Stimulated activated CD8-positive, alpha-beta memory T cell treated with anti-CD3 and anti-CD28 coated beads, Interleukin-2, amount 100 ng/mL, for 1 hour (primary cell): ENCODE measurements around the gene IPCEF1.
"Not testable (repeated sequence)": the region's sequence is repeated elsewhere in the genome, so short reads cannot be mapped to it uniquely, and the experiment has no call there.

Experiments used
- DNase-seq, 2 donors: peaks; one replicate each; pipeline ENCODE4 v3.0.0-alpha.2; 2020; ENCODE audit warnings: low read depth in 2 of 2

Gene IPCEF1

GRCh38 chr6:154331750-154332149, 24.9 kb downstream of the IPCEF1 start:
- no peak for DNase-seq

DNA sequence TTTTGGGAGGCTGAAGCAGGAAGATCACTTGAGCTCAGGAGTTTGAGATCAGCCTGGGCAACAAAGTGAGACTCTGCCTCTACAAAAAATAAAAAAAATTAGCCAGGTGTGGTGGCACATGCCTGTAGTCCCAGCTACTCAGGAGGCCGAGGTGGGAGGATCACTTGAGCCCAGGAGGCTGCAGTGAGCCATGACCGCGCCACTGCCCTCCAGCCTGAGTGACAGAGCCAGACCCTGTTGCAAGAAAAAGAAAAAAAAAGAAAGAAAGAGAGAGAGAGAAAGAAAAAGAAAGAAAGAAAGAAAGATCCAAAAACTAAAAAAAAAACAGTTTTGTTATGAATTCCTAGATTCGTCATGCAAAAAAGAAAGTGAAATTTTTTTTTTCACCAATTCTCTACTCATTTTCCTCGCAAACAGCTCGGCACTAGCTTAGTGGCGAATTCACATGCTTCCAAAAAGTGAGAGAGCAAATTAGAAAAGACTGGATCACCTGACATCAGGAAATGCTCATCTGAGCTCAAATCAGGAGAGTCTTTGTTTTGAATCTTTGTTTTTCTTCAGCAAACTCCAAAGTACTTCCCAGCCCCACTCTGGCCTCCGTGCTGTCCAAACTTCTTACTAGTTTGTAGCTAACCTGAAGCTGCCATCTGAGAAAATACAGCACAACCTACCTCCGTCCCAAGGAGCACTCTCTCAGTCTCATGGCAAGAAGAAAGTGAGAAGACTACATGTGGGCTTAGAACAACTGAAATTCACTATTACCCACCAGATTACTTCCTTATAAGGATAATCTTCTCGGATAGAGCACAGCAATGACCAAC, 27.0 kb downstream of the IPCEF1 start:
- no peak for DNase-seq

GRCh38 chr6:154327313-154327712, 29.3 kb downstream of the IPCEF1 start:
- not testable (repeated sequence) for DNase-seq

GRCh38 chr6:154325142-154325541, 31.5 kb downstream of the IPCEF1 start:
- no peak for DNase-seq

DNA sequence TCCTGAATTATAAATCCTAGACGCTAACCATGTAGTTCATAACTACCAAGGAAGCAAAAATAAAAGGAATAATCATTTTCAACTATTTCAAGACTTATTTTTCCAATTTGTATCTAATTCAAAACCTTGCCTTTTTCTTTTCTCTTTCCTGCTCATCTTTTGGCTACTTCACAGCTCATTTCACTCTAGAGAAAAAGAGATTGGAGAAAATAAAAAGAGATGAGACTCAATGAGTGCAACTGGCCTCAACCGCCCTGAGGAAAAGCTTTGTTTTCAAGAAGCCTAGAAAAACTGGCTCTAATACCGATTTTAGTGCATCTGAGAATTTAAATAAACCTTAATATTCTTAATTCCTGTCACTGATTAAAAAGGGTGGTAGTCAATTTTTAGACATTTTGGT, 36.4 kb downstream of the IPCEF1 start:
- DNase-seq = no peak

GRCh38 chr6:154319231-154319858, 37.3 kb downstream of the IPCEF1 start:
- DNase-seq = no peak

GRCh38 chr6:154318721-154319120, 37.9 kb downstream of the IPCEF1 start:
- no peak for DNase-seq

GRCh38 chr6:154316131-154316530, 40.5 kb downstream of the IPCEF1 start:
- no peak for DNase-seq

GRCh38 chr6:154314084-154314483, 42.5 kb downstream of the IPCEF1 start:
- DNase-seq = no peak

GRCh38 chr6:154308986-154309385, 47.6 kb downstream of the IPCEF1 start:
- DNase-seq = no peak

GRCh38 chr6:154307696-154308425, 48.7 kb downstream of the IPCEF1 start:
- DNase-seq = no peak

GRCh38 chr6:154307147-154307546, 49.5 kb downstream of the IPCEF1 start:
- DNase-seq = not testable (repeated sequence)

GRCh38 chr6:154306696-154307095, 49.9 kb downstream of the IPCEF1 start:
- no peak for DNase-seq

- no peak for DNase-seq
Measured at GRCh38 chr6:154304191-154304590, 52.4 kb downstream of the IPCEF1 start.

DNA sequence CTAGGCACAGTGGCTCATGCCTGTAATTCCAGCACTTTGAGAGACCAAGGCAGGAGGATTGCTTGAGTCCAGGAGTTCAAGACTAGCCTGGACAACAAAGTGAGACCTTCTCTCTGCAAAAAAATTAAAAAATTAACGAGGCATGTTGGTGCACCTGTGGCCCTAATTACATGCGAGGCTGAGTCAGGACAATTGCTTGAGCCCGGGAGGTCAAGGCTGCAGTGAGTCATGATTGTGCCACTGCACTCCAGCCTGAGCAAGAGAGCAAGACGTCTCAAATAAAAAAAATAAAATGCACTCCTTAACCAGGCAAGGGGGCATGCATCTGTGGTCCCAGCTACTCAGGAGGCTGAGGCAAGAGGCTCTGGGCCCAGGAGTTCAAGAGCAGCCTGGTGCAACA, 53.0 kb downstream of the IPCEF1 start:
- not testable (repeated sequence) for DNase-seq

DNA sequence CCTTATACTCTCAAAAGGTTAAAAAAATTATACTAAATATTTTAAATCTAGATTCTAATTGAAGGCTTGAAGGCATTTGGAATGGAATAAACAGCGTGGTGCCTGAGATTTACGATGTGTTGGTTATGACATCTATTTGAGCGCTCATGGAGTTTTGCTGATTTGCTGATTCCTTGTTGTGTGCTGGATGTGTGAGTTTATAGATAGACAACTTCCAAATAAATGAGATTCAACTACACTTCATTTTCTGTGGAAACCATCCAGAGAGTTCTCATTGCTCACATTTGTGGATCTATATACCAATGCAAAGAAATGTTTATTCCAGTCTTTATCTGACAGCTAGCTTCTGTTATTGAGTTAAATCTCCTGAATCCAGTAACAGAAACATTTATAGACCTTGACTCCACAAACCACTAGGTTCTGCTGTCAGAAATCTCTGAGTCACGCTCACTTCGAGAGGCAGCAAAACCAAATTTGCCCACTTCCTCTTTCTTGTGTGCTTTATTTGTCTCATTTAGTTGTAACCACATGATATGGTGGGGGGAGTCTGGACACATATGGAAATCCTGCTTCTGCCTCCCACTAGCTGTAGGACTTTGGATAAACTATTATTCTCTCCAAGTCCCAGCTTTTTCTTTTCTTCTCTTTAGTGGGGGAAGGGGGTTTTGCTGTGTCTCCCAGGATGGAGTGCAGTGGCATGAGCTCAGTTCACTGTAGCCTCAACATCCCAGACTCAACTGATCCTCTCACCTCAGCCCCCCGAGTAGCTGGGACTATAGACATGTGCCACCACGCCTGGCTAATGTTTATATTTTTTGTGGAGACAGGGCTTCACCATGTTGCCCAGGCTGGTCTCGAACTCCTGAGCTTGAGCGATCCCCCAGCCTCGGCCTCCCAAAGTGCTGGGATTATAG, 54.5 kb downstream of the IPCEF1 start:
- DNase-seq = no peak

DNA sequence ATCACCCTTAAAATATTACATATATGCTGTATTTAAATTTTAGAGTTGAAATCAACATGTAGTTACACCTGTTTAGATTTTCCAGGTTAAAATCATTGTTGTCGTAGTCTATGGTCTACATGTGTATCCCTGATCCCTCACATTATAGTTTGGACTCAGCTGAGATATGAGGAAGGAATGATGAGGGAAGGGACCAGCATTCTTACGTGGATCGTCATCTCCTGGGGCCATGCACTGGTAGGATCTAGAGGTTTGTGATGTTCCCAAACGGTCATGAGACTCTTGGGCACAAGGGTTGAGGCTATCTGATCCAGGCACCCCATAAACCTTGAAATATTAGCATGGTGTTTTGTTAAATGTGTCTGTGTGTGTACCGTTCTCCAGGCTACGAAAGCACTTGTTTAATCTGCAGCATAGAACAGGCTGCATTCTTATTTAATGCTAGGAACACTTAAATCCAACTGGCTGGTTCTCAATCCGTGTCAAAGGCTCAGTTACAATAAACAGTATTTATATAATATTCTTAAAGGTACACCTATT, 55.4 kb downstream of the IPCEF1 start:
- no peak for DNase-seq

DNA sequence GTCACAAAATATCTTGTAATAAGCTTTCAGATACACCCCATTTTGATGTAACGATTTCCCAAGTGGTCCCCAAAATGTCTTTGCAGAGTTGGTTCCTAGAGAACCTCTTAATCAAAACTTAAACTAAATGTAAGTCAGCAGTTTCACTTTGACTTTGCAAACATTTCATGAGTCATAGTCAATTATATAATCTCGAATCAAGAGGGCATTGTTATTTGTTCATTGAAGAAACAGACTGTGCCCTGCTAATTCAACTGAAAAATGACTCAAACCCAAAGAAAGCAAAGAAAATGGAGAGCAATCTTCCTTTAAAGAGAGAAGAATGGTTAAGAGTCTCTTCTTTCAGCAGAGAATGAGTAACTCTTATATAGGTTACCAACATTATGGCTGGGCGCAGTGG, 58.3 kb downstream of the IPCEF1 start:
- no peak for DNase-seq

DNA sequence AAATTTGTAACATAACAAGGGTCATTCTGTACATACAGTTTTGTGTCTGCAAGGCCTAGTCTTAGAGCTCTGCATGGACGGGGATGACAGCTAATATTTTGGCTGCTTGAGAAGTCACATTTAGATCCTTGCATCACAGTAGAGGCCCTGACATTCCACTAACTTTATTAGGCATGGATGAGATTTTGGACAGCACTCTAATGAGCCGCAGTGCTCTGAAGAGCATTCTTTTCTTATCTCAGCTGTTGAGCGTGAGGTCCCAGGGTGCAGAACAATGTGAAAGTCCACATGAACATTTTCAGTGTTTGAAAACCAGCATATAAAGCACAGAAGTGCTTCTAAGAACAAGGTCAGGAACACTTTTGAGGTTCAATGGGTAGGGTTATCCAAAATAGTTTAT, 58.9 kb downstream of the IPCEF1 start:
- no peak for DNase-seq

DNA sequence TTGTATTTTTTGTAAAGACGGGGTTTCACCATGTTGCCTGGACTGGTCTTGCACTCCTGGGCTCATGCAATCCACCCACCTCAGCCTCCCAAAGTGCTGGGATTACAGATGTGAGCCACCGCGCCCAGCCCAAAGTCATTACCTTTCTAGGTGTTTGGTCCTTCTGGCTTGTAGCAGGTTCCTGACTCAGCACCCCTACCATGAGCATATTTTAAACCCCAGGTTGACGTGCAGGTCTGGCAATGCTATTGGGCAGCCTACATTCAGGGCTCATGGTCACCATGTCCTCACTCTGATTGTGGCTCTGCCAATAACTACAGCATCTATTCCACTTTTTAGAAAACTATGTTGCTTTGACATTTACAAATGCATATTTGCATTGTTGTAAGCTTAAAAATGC, 59.4 kb downstream of the IPCEF1 start:
- DNase-seq = no peak

DNA sequence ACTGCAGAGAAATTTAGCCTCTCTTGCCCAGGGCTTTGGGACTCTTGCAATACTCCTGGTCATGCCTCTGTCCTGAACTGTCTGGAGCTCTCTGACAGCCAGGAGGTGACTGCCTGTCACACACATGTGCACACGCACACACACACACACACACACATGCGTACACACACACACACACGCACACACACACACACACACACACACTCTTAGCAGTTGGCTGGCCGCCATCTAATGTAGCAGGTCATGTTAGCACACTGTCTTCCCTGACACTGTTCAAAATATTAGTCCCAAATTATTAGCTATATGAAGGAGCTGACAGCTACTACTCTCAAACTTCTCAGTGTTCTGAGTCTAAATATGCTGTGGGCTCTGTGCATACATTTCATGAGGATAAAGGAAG, 60.9 kb downstream of the IPCEF1 start:
- no peak for DNase-seq
